ENCODE measurements around the gene HPSE2.

GRCh38 chr10:98582363-98582762 lies 653.3 kb downstream of the HPSE2 start:
- TF ChIP-seq CTCF (IDR thresholded peaks at IDR 0.05; ENCODE audit: low read depth, low read length, missing input control) (no peak), RXRA (IDR thresholded peaks at IDR 0.05) (no peak), YY1 (IDR thresholded peaks at IDR 0.05) (no peak), SP1 (IDR thresholded peaks at IDR 0.05) (no peak), JUND (IDR thresholded peaks at IDR 0.05) (no peak), RAD21 (IDR thresholded peaks at IDR 0.05) (no peak)
- TF ChIP-seq, protein P1, sequence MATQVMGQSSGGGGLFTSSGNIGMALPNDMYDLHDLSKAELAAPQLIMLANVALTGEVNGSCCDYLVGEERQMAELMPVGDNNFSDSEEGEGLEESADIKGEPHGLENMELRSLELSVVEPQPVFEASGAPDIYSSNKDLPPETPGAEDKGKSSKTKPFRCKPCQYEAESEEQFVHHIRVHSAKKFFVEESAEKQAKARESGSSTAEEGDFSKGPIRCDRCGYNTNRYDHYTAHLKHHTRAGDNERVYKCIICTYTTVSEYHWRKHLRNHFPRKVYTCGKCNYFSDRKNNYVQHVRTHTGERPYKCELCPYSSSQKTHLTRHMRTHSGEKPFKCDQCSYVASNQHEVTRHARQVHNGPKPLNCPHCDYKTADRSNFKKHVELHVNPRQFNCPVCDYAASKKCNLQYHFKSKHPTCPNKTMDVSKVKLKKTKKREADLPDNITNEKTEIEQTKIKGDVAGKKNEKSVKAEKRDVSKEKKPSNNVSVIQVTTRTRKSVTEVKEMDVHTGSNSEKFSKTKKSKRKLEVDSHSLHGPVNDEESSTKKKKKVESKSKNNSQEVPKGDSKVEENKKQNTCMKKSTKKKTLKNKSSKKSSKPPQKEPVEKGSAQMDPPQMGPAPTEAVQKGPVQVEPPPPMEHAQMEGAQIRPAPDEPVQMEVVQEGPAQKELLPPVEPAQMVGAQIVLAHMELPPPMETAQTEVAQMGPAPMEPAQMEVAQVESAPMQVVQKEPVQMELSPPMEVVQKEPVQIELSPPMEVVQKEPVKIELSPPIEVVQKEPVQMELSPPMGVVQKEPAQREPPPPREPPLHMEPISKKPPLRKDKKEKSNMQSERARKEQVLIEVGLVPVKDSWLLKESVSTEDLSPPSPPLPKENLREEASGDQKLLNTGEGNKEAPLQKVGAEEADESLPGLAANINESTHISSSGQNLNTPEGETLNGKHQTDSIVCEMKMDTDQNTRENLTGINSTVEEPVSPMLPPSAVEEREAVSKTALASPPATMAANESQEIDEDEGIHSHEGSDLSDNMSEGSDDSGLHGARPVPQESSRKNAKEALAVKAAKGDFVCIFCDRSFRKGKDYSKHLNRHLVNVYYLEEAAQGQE (IDR thresholded peaks at IDR 0.05): no peak
